ENCODE measurements around the gene S100P.
"Not testable (repeated sequence)": the region's sequence is repeated elsewhere in the genome, so short reads cannot be mapped to it uniquely, and the experiment has no call there.

The S100P gene

GRCh38 chr4:6724421-6725111 is 30.9 kb downstream of the S100P start:
- no peak for DNase-seq (ENCODE audit: low spot score)

DNA sequence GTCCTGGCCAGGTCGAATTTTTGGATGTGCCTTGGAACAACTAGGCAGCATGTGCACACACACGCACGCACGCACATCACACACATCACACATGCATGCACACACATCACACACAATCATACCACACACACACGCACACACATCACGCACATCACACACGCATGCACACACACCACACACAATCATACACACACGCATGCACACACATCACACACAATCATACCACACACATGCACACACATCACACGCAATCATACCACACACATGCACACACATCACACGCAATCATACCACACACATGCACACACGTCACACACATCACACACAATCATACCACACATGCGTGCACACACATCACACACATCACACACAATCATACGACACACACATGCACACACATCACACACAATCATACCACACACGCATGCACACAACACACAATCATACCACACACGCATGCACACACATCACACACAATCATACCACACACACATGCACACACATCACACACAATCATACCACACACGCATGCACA is 31.8 kb downstream of the S100P start:
- not testable (repeated sequence) for DNase-seq (ENCODE audit: low spot score)

- no peak for DNase-seq (ENCODE audit: low spot score)
These were observed 33.6 kb downstream of the S100P start for GRCh38 chr4:6727081-6727942.

- DNase-seq (ENCODE audit: low spot score) = no peak
These were observed 34.2 kb downstream of the S100P start for GRCh38 chr4:6727943-6728250.

- no peak for DNase-seq (ENCODE audit: low spot score)
These were observed 34.8 kb downstream of the S100P start for GRCh38 chr4:6728320-6729029.

- no peak for DNase-seq (ENCODE audit: low spot score)
These were observed 37.1 kb downstream of the S100P start for GRCh38 chr4:6730603-6731317.

DNA sequence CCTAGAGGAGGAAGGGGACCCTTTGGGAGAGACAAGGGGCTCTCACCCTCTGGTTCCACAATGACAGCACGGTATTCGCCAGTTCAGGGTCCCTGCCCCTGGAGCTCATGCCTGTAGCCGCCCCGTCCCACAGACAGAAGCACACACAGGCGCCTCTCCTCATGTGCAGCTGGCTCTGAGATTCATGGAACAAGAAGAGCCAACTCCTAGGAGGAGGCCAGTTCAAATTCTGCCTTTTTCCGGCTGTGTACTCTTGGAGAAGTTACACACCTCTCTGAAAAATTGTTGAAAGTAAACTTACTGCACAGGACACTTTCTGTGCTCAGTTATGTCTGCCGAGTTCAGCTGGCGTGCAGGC is 37.6 kb downstream of the S100P start:
- DNase-seq (ENCODE audit: low spot score) = no peak

- DNase-seq (ENCODE audit: low spot score) = no peak
These were observed 38.1 kb downstream of the S100P start for GRCh38 chr4:6731780-6732179.

- DNase-seq (ENCODE audit: low spot score) = peak; percentile 87
These were observed 39.0 kb downstream of the S100P start for GRCh38 chr4:6732441-6733357.

DNA sequence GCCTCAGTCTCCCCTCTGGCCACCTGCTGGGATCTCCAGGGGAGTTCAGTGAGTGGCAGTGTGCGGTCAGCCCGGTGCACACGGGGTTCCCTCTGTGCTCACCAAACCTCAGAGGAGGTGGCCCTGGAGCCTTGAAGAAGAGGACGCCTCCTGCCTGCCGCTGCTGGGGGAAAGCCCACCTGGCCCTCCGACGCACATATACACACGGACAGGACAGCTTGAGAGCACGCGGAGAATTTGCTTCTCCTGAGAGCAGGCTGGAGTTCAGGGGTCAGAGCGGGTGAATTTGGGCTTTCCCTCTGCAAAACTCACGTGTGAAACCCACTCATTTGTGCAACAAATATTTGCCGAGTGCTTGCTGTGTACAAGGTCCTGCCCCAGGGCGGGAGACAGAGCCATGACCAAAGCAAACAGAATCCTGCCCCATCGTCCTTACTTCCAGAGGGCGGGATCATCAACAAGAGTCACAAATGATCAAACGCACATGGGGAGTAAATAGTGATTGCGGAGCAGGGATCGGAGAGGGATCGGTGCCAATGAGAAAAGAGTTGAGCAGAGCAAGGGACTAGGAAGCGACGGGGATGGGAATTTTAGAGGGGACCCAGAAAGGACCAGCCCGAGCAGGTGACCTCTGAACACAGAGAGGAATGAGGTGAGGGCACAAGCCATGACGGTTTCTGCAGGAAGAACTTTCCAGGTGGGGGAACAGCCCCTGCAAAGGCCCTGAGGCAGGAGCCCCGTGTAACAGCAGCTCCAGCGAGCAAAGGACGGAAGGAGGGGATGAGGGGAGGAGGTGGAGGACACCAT is 39.9 kb downstream of the S100P start:
- no peak for DNase-seq (ENCODE audit: low spot score)

DNA sequence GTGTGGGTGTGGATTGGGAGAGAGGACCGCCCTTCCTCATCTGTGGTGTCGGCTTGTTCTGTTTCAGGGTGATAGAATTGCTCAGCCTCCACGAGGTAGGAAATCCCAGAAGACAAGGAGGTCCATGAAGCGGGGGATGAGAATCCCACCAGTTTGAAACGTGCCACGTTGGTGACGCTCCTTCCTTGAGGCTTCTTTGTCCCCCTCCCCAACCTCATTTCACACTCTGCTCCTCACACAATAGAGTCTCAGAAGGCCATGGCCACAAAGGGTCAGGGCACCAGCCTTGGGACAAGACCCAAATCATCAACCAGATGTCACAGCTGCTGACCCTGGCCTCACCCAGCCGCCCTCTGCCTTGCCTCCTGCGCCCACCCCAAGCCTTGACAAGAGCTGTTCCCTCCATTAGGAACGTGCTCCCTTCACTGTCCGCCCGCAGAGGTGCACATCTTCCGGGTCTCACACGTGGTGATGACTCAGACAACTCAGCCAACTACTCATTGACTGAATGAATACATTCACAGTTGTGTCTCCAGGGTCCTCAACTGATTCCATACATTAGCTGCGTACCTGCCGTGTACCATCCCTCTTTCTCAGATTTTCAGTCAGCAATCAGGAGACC is 40.6 kb downstream of the S100P start:
- no peak for DNase-seq (ENCODE audit: low spot score)

DNA sequence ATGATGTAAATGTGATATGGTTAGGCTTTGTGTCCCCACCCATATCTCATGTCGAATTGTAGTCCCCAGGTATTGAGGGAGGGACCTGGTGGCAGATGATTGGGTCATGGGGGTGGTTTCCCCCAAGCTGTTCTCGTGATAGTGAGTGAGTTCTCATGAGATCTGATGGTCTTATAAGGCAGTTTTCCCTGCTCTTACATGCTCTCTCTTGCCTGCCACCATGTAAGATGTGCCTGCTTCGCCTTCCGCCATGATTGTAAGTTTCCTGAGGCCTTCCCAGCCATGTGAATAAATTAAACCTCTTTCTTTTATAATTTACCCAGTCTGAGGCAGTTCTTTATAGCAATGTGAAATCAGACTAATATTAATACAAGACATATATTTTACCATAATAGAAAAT is 46.2 kb downstream of the S100P start:
- DNase-seq (ENCODE audit: low spot score) = no peak

DNA sequence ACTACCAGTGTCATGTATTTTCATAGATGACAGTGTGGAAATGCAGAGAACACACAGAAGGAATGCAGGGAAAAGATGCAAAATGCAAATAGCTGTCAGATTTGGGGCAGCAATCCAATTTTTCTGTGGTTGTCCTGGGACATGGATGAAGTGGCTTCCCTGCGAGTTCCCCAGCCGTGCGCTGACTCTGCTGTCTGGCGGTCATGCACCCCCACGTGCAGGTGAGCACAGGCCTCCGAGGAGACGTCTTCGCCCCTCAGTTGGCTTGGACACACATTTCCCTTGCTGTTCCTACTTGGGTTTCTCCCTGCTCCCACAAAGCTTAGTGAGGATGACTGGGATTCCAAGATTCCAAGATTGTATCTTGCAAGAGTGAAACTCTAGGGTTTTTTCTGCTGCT is 46.7 kb downstream of the S100P start:
- no peak for DNase-seq (ENCODE audit: low spot score)

DNA sequence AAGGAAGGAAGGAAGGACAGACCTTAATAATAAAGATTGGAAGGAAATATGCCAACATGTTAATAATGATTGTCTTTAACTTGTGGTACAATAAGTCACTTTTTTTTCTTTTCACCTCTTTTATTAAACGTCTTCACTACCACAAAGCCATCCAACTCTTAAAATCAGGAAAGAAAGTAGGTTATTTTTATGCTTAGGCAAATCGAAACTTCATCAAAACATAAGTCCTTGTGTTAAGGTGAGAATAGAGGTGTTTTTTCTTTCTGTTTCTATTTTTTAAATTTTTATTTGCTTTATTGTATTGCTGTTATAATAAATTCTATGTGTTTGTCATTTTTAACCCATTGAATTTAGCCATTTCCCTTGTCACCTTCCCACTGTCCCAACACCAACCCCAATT is 48.8 kb downstream of the S100P start:
- DNase-seq (ENCODE audit: low spot score) = no peak

GRCh38 chr4:6742989-6743388 is 49.3 kb downstream of the S100P start:
- DNase-seq (ENCODE audit: low spot score) = no peak

Data from RKO (cell line).